H1 (cell line): ENCODE results near the gene HOXB6. TPM values are rescaled to one million over a fixed set of nuclear protein-coding genes. Genes with fewer than 3 reads are reported as not detected.

Experiments
- HDAC2 ChIP-seq, 2 experiments: fragments of 300-600 bp in 1 of 2; sonication (generic) in 1 of 2; IDR thresholded peaks; 2 replicates each; pipeline ENCODE4 v1.6.1; 2011 to 2012; ENCODE audit warnings: low read depth in 2 of 2, low read length in 2 of 2, mild to moderate bottlenecking in 2 of 2, moderate library complexity in 2 of 2, borderline replicate concordance in 1 of 2, inconsistent platforms in 1 of 2
- polyA plus RNA-seq, 7 experiments: library from polyadenylated mRNA; depleted of rRNA in 3 of 7; stranded (reverse) in 5 of 7; unstranded in 2 of 7; fragments of >200 nt in 5 of 7; fragments of 200-250 nt in 2 of 7; gene quantifications; 1 replicate in 5 of 7; 2 replicates in 1 of 7; 4 replicates in 1 of 7; pipeline versions ENCODE4 v1.2.1 to v1.2.3, GENCODE V29; 2011 to 2013; ENCODE audit warnings: missing spikeins in 2 of 7, mixed read lengths in 2 of 7
- total RNA-seq: library from RNA; stranded (reverse); fragmentation: NEBNext Ultra II Directional; extraction: Animal tissue kit (Norgen Biotek cat#: 25700); gene quantifications from 2 replicates; pipeline ENCODE4 v1.2.1, GENCODE V29; 2021

HOXB6 gene
- total and polyA plus RNA-seq, 2 of the 8 experiments (the other 6 are each of a cell fraction or from before 2014, with no cell fraction given) = not detected

DNA sequence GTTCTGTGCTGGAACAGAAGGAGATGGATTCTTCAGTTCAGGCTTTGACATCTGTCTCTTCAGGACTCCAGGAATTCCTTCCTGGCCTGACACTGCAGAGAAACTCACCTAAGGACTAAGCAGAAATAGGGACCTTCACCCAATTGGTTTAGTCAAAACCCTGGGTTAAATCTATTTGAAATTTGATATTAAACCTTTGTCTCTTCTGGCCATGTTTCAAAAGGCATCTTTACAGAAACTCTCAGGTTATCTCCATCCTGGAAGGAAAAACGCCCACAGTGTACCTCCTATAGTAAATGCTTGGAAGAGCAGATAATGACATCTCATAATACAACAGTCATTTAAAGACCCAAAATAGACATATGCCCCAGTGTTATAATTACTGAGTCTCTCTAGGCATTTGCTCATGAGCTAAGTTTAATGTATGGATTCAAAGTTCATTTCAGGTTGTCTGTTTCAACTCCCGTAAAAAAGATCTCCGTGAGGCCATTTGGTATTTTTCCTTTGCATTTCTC lies 21.0 kb downstream of the HOXB6 start (continued):
- no peak for TF ChIP-seq HDAC2 (IDR thresholded peaks at IDR 0.05; ENCODE audit: borderline replicate concordance in 1 of 2, low read depth in 2 of 2, low read length in 2 of 2)
